DMS53 (cell line): ENCODE data around the gene KRTAP10-6.
A peak's percentile ranks its signal among the peaks of the same experiment; 100 is the strongest.
"Not testable (repeated sequence)": the region's sequence is repeated elsewhere in the genome, so short reads cannot be mapped to it uniquely, and the experiment has no call there.

Experiments used
- DNase-seq: peaks from one replicate; lab custom pipeline; 2025; lab: John Stamatoyannopoulos, UW

Gene KRTAP10-6

GRCh38 chr21:44557491-44558328, 34.6 kb downstream of the KRTAP10-6 start:
- DNase-seq = no peak

GRCh38 chr21:44556879-44557278, 35.4 kb downstream of the KRTAP10-6 start:
- peak; percentile 46 for DNase-seq

GRCh38 chr21:44555200-44555875, 37.0 kb downstream of the KRTAP10-6 start:
- no peak for DNase-seq

- DNase-seq = no peak
Observed at GRCh38 chr21:44552681-44553080, 39.6 kb downstream of the KRTAP10-6 start.

- DNase-seq = no peak
Observed at GRCh38 chr21:44552136-44552535, 40.2 kb downstream of the KRTAP10-6 start.

- DNase-seq = peak; percentile 60
Observed at GRCh38 chr21:44551340-44551961, 40.9 kb downstream of the KRTAP10-6 start, which contains the start of gene KRTAP10-2. Gene KRTAP10-2, minus strand, starts transcription at chr21:44551505. Its CDS starts 47 bp downstream, at chr21:44551458.

- peak; percentile 64 for DNase-seq
Observed at GRCh38 chr21:44550807-44551206, 41.5 kb downstream of the KRTAP10-6 start.

GRCh38 chr21:44550285-44550684, 42.0 kb downstream of the KRTAP10-6 start:
- not testable (repeated sequence) for DNase-seq

- no peak for DNase-seq
Observed at GRCh38 chr21:44549525-44550211, 42.6 kb downstream of the KRTAP10-6 start.

GRCh38 chr21:44548922-44549321, 43.4 kb downstream of the KRTAP10-6 start:
- DNase-seq = no peak

- DNase-seq = no peak
Observed at GRCh38 chr21:44548381-44548780, 43.9 kb downstream of the KRTAP10-6 start.

GRCh38 chr21:44547656-44548331, 44.5 kb downstream of the KRTAP10-6 start:
- no peak for DNase-seq

GRCh38 chr21:44544566-44544965, 47.7 kb downstream of the KRTAP10-6 start:
- DNase-seq = no peak

GRCh38 chr21:44542716-44543115, 49.6 kb downstream of the KRTAP10-6 start:
- no peak for DNase-seq
